Measurements from ENCODE around the gene SEPTIN3.

Gene SEPTIN3

GRCh38 chr22:41975299-41976069 lies 6.2 kb downstream of the SEPTIN3 start:
- no peak overlapping the region for H3K4me3 ChIP-seq (replicated peaks; ENCODE audit: insufficient read depth, low read length)
- H3K27ac ChIP-seq (replicated peaks) = no peak overlapping the region
- no peak for DNase-seq (ENCODE audit: low read depth in 1 of 2, low spot score in 1 of 2)
- no peak for TF ChIP-seq CTCF (IDR thresholded peaks at IDR 0.05; ENCODE audit: insufficient read depth, low read length)
- TF ChIP-seq POLR2AphosphoS5 (IDR thresholded peaks at IDR 0.05; ENCODE audit: low read depth) = no peak
- TF ChIP-seq SPI1 (IDR thresholded peaks at IDR 0.05; ENCODE audit: borderline replicate concordance, low read depth) = no peak
- no peak for TF ChIP-seq GABPA (IDR thresholded peaks at IDR 0.05; ENCODE audit: low read depth)
- no peak for TF ChIP-seq REST (IDR thresholded peaks at IDR 0.05; ENCODE audit: insufficient replicate concordance, low read depth)
- H3K27me3 ChIP-seq (ENCODE audit: insufficient read depth, poor library complexity, severe bottlenecking) = peaks cover 23% of the 10 kb centered on the region

GRCh38 chr22:41976070-41976901 lies 7.0 kb downstream of the SEPTIN3 start:
- H3K27ac ChIP-seq (replicated peaks) = no peak overlapping the region
- DNase-seq (ENCODE audit: low read depth in 1 of 2, low spot score in 1 of 2) = peak in 1 of 2 experiments; percentile 13
- peak overlapping the region; percentile 47 for H3K4me3 ChIP-seq (replicated peaks; ENCODE audit: insufficient read depth, low read length)
- TF ChIP-seq POLR2AphosphoS5 (IDR thresholded peaks at IDR 0.05; ENCODE audit: low read depth) (no peak), GABPA (IDR thresholded peaks at IDR 0.05; ENCODE audit: low read depth) (no peak), SPI1 (IDR thresholded peaks at IDR 0.05; ENCODE audit: borderline replicate concordance, low read depth) (no peak), CTCF (IDR thresholded peaks at IDR 0.05; ENCODE audit: insufficient read depth, low read length) (no peak), REST (IDR thresholded peaks at IDR 0.05; ENCODE audit: insufficient replicate concordance, low read depth) (no peak)
- peaks cover 23% of the 10 kb centered on the region for H3K27me3 ChIP-seq (ENCODE audit: insufficient read depth, poor library complexity, severe bottlenecking)

GRCh38 chr22:41976961-41977566 lies 7.8 kb downstream of the SEPTIN3 start:
- DNase-seq (ENCODE audit: low read depth in 1 of 2, low spot score in 1 of 2) = no peak
- Histone ChIP-seq H3K27ac (replicated peaks) (no peak overlapping the region), H3K27me3 (ENCODE audit: insufficient read depth, poor library complexity, severe bottlenecking) (peaks cover 23% of the 10 kb centered on the region), H3K4me3 (replicated peaks; ENCODE audit: insufficient read depth, low read length) (peak overlapping the region; percentile 39)
- TF ChIP-seq POLR2AphosphoS5 (IDR thresholded peaks at IDR 0.05; ENCODE audit: low read depth) (no peak), GABPA (IDR thresholded peaks at IDR 0.05; ENCODE audit: low read depth) (no peak), CTCF (IDR thresholded peaks at IDR 0.05; ENCODE audit: insufficient read depth, low read length) (no peak), SPI1 (IDR thresholded peaks at IDR 0.05; ENCODE audit: borderline replicate concordance, low read depth) (no peak), REST (IDR thresholded peaks at IDR 0.05; ENCODE audit: insufficient replicate concordance, low read depth) (no peak)

Data from HL-60 (cell line).